ENCODE measurements around the gene NLRP10. TPM values are rescaled to one million over a fixed set of nuclear protein-coding genes. Genes with fewer than 3 reads are reported as not detected.

NLRP10 gene
- total and polyA plus RNA-seq, 4 experiments from 2014 or later, result not detected

DNA sequence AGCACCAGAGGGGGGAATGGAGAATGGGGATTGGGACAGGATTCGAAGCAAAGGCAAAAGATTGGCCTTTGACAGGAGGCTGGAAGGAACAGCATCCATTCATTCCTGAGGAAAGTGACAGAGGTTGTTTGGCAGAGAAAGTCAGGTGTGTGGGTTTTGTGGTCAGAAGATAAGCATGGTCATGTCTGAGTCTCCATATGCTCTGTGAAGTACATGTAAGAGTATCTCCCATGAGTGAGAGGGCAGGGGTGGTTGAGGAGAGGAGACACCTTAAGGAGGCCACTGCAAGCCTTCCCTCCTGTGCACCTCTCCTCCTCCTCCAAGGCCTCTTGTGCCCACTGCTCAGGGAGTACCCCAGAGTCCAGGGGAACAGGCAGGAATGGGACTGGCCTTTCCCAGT, 1.9 kb upstream of the NLRP10 start:
- DNase-seq, result no peak
- Mint-ChIP-seq H3K4me1 (no peaks in the 10 kb centered on the region), H3K9me3 (peaks cover 0 to 2% (median 0%) of the 10 kb centered on the region in 8 donors), H3K27me3 (peaks cover 0 to 8% of the 10 kb centered on the region in 2 donors), H3K4me3 (no peak overlapping the region), H3K27ac (no peak overlapping the region), H3K36me3 (no peaks in the 10 kb centered on the region)
- Histone ChIP-seq H3K27ac (ENCODE audit: low read depth, low read length) (no peak overlapping the region), H3K4me1 (ENCODE audit: insufficient read depth, low read length) (no peaks in the 10 kb centered on the region), H3K36me3 (ENCODE audit: insufficient read depth, low read length) (no peaks in the 10 kb centered on the region), H3K4me3 (ENCODE audit: low read length in 2 of 2) (no peak overlapping the region), H3K9me3 (ENCODE audit: control insufficient read depth in 1 of 2, low read length in 2 of 2) (no peaks in the 10 kb centered on the region), H3K27me3 (ENCODE audit: insufficient read depth, low read length) (no peaks in the 10 kb centered on the region)
- ChIA-PET CTCF (ENCODE audit: partially characterized antibody) (no interaction called here), POLR2A (ENCODE audit: partially characterized antibody) (no interaction called here)
- intact Hi-C loops (cut with micrococcal nuclease), result no loop called here

DNA sequence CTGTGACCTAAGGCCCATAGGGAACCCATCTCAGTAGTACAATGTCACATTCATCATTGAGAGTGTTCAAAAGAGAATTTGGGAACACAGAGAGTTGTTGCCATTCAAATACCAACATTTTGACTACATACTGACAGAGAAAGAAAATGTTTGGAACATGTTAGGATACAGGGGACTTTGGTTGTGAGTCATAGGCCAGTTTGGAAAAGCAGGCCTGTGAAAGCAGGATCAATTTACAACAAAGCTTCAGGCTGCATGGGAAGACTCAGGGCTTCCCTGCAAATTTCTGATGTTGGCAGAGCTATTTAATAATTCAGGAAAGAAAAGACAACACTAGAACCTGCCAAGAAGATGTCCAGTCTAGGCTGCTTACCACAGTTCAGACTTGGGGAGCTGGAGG, 374 bp downstream of the NLRP10 start:
- Histone ChIP-seq H3K27ac (ENCODE audit: low read depth, low read length) (no peak overlapping the region), H3K9me3 (ENCODE audit: control insufficient read depth in 1 of 2, low read length in 2 of 2) (no peaks in the 10 kb centered on the region), H3K36me3 (ENCODE audit: insufficient read depth, low read length) (no peaks in the 10 kb centered on the region), H3K27me3 (ENCODE audit: insufficient read depth, low read length) (no peaks in the 10 kb centered on the region), H3K4me1 (ENCODE audit: insufficient read depth, low read length) (no peaks in the 10 kb centered on the region), H3K4me3 (ENCODE audit: low read length in 2 of 2) (no peak overlapping the region)
- peaks cover 0 to 2% (median 0%) of the 10 kb centered on the region in 8 donors for H3K9me3 Mint-ChIP-seq
- no peak for DNase-seq
- ChIA-PET POLR2A (ENCODE audit: partially characterized antibody) (no interaction called here), CTCF (ENCODE audit: partially characterized antibody) (no interaction called here)
- H3K27me3 Mint-ChIP-seq, result peaks cover 4 to 9% of the 10 kb centered on the region in 2 donors
- H3K4me3 Mint-ChIP-seq, result no peak overlapping the region
- intact Hi-C loops (cut with micrococcal nuclease), result no loop called here
- no peak overlapping the region for H3K27ac Mint-ChIP-seq
- H3K4me1 Mint-ChIP-seq, result no peaks in the 10 kb centered on the region
- no peaks in the 10 kb centered on the region for H3K36me3 Mint-ChIP-seq

DNA sequence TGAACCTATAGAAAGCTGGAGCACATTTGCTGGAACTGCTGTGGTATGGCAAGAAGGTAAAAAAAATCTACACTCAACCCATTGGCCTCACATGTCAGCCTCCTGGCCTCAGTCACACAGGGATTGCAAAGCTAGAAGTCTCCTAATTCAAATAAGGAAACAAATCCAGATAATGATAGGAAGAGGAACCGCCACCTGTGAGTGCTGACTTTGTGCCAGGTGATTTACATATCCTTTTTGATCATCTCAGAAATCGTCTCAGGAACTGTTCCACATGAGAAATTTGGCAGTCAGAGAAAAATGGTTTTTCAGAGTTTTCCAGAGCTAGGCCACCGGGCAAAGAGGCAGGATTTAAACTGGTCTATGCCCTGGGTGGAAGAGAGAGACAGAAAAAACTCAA, 986 bp downstream of the NLRP10 start:
- ChIA-PET POLR2A (ENCODE audit: partially characterized antibody) (interaction anchor here (0.9 kb wide), 1 partner anchor 22 kb away, joined by 3 read pairs; no protein-coding TSS in a partner anchor), CTCF (ENCODE audit: partially characterized antibody) (no interaction called here)
- intact Hi-C loops (cut with micrococcal nuclease), result no loop called here
- no peaks in the 10 kb centered on the region for H3K36me3 ChIP-seq (ENCODE audit: insufficient read depth, low read length)
- DNase-seq, result no peak
- no peaks in the 10 kb centered on the region for H3K36me3 Mint-ChIP-seq
- H3K27me3 ChIP-seq (ENCODE audit: insufficient read depth, low read length), result no peaks in the 10 kb centered on the region
- no peaks in the 10 kb centered on the region for H3K9me3 ChIP-seq (ENCODE audit: control insufficient read depth in 1 of 2, low read length in 2 of 2)
- H3K9me3 Mint-ChIP-seq, result peaks cover 0 to 2% (median 0%) of the 10 kb centered on the region in 8 donors
- H3K27ac Mint-ChIP-seq, result no peak overlapping the region
- H3K4me3 Mint-ChIP-seq, result no peak overlapping the region
- no peak overlapping the region for H3K4me3 ChIP-seq (ENCODE audit: low read length in 2 of 2)
- peaks cover 4 to 10% of the 10 kb centered on the region in 2 donors for H3K27me3 Mint-ChIP-seq
- no peaks in the 10 kb centered on the region for H3K4me1 Mint-ChIP-seq
- no peaks in the 10 kb centered on the region for H3K4me1 ChIP-seq (ENCODE audit: insufficient read depth, low read length)
- no peak overlapping the region for H3K27ac ChIP-seq (ENCODE audit: low read depth, low read length)

DNA sequence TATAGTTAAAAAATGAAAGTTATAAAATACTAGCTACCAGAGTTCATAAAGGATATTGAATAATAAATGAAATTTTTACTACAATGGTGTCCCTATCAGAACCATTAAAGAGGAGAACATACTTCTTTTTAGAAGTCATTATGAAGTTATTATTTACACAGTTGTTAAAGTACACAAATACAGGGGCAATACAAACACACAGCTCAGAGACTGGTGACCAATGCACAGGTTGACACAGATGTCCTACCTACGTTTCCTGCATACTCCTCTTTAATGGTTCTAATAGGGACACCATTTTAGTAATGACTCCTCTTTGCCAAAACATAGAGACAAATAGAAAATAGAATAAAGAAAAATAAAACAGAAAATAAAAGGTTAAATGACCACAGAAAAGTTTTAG, 10.1 kb downstream of the NLRP10 start:
- Mint-ChIP-seq H3K4me3 (no peak overlapping the region), H3K9me3 (peaks cover 0 to 2% (median 0%) of the 10 kb centered on the region in 8 donors), H3K36me3 (no peaks in the 10 kb centered on the region), H3K27me3 (peaks cover 3 to 13% of the 10 kb centered on the region in 2 donors), H3K27ac (no peak overlapping the region), H3K4me1 (no peaks in the 10 kb centered on the region)
- ChIA-PET CTCF (ENCODE audit: partially characterized antibody) (no interaction called here), POLR2A (ENCODE audit: partially characterized antibody) (no interaction called here)
- H3K4me1 ChIP-seq (ENCODE audit: insufficient read depth, low read length), result no peaks in the 10 kb centered on the region
- no peaks in the 10 kb centered on the region for H3K9me3 ChIP-seq (ENCODE audit: control insufficient read depth in 1 of 2, low read length in 2 of 2)
- intact Hi-C loops (cut with micrococcal nuclease), result no loop called here
- no peaks in the 10 kb centered on the region for H3K27me3 ChIP-seq (ENCODE audit: insufficient read depth, low read length)
- no peak overlapping the region for H3K27ac ChIP-seq (ENCODE audit: low read depth, low read length)
- DNase-seq, result no peak
- no peak overlapping the region for H3K4me3 ChIP-seq (ENCODE audit: low read length in 2 of 2)
- no peaks in the 10 kb centered on the region for H3K36me3 ChIP-seq (ENCODE audit: insufficient read depth, low read length)

DNA sequence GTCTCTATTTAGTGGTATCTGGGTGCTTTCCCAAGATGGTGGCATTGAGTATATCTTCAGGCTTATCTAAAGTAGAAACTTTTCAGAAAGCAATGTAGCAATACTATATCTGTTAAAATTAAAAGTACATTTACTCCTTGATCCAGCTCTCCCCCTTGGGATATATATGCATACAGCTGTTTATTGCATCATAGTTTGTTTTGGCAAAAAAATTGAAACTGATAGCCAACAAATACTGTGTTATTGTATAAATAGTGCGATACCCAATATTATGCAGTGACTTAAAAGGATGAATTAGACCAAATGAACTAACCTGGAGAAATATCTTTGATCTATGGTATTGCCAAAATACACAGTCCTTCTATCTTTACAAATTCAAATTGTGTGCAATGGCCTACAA, 15.3 kb downstream of the NLRP10 start:
- Mint-ChIP-seq H3K9me3 (peaks cover 0 to 2% (median 0%) of the 10 kb centered on the region in 8 donors), H3K4me1 (no peaks in the 10 kb centered on the region), H3K27ac (no peak overlapping the region), H3K27me3 (peaks cover 14 to 16% of the 10 kb centered on the region in 2 donors), H3K4me3 (no peak overlapping the region), H3K36me3 (no peaks in the 10 kb centered on the region)
- Histone ChIP-seq H3K36me3 (ENCODE audit: insufficient read depth, low read length) (no peaks in the 10 kb centered on the region), H3K4me3 (ENCODE audit: low read length in 2 of 2) (no peak overlapping the region), H3K4me1 (ENCODE audit: insufficient read depth, low read length) (no peaks in the 10 kb centered on the region), H3K27me3 (ENCODE audit: insufficient read depth, low read length) (no peaks in the 10 kb centered on the region), H3K9me3 (ENCODE audit: control insufficient read depth in 1 of 2, low read length in 2 of 2) (no peaks in the 10 kb centered on the region), H3K27ac (ENCODE audit: low read depth, low read length) (no peak overlapping the region)
- no peak for DNase-seq
- ChIA-PET POLR2A (ENCODE audit: partially characterized antibody) (no interaction called here), CTCF (ENCODE audit: partially characterized antibody) (no interaction called here)
- intact Hi-C loops (cut with micrococcal nuclease), result no loop called here

DNA sequence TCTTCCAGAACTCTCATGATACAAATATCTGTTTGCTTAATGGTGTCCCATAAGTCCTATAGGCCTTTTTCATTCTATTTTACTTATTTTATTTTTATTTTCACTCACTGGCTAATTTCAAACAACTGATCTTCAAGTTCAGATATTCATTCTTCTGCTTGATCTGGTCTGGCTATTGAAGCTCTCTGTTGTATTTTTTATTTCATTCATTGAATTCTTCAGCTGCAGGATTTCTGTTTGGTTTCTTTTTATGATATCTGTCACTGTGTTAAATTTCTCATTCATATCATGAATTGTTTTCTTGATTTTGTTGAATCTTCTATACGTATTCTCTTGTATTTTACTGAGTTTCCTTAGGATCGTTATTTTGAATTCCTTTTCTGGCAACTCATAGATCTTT, 21.1 kb downstream of the NLRP10 start:
- H3K4me3 ChIP-seq (ENCODE audit: low read length in 2 of 2), result no peak overlapping the region
- ChIA-PET CTCF (ENCODE audit: partially characterized antibody) (interaction anchor here (0.5 kb wide), 1 partner anchor 249 kb away, joined by 3 read pairs; no protein-coding TSS in a partner anchor), POLR2A (ENCODE audit: partially characterized antibody) (no interaction called here)
- Mint-ChIP-seq H3K9me3 (peaks cover 2 to 28% (median 23%) of the 10 kb centered on the region in 8 donors), H3K36me3 (no peaks in the 10 kb centered on the region), H3K27me3 (peaks cover 14 to 15% of the 10 kb centered on the region in 2 donors), H3K4me1 (no peaks in the 10 kb centered on the region), H3K4me3 (no peak overlapping the region), H3K27ac (no peak overlapping the region)
- no peaks in the 10 kb centered on the region for H3K36me3 ChIP-seq (ENCODE audit: insufficient read depth, low read length)
- no peak overlapping the region for H3K27ac ChIP-seq (ENCODE audit: low read depth, low read length)
- H3K4me1 ChIP-seq (ENCODE audit: insufficient read depth, low read length), result no peaks in the 10 kb centered on the region
- H3K9me3 ChIP-seq (ENCODE audit: control insufficient read depth in 1 of 2, low read length in 2 of 2), result no peaks in the 10 kb centered on the region
- no peaks in the 10 kb centered on the region for H3K27me3 ChIP-seq (ENCODE audit: insufficient read depth, low read length)
- no peak for DNase-seq
- intact Hi-C loops (cut with micrococcal nuclease), result no loop called here

DNA sequence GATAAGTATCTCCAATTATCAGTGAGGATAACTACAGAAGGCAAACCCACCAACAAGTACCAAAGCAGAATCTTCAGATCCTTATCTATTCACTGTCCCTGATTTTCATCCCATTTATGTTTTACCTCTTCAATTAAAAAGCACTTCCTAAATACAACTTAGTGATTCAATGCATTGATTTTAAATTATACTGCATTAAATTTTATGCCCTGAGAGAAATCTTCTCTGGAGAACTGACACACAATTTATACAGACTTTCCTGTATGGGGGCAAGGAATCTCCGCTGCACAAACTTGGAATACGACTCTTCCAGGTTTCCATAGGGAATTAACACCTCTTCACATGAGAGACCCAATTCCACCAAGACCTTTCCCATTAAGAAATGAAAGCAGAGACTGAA, 23.6 kb downstream of the NLRP10 start, which contains the start of gene OR10A3:
Gene OR10A3 (minus strand): TSS at position 101 of the 400 bp plus-strand sequence. CDS start 2,188 bp downstream, outside the sequence.
- H3K36me3 Mint-ChIP-seq, result no peaks in the 10 kb centered on the region
- ChIA-PET POLR2A (ENCODE audit: partially characterized antibody) (no interaction called here), CTCF (ENCODE audit: partially characterized antibody) (no interaction called here)
- H3K36me3 ChIP-seq (ENCODE audit: insufficient read depth, low read length), result no peaks in the 10 kb centered on the region
- no peak for DNase-seq
- H3K4me1 Mint-ChIP-seq, result no peaks in the 10 kb centered on the region
- peaks cover 2 to 30% (median 23%) of the 10 kb centered on the region in 8 donors for H3K9me3 Mint-ChIP-seq
- H3K4me3 ChIP-seq (ENCODE audit: low read length in 2 of 2), result no peak within 1 kb of the TSS
- no peaks in the 10 kb centered on the region for H3K27me3 ChIP-seq (ENCODE audit: insufficient read depth, low read length)
- H3K4me3 Mint-ChIP-seq, result no peak within 1 kb of the TSS
- intact Hi-C loops (cut with micrococcal nuclease), result no loop called here
- peaks cover 5 to 8% of the 10 kb centered on the region in 2 donors for H3K27me3 Mint-ChIP-seq
- no peak within 1 kb of the TSS for H3K27ac ChIP-seq (ENCODE audit: low read depth, low read length)
- H3K9me3 ChIP-seq (ENCODE audit: control insufficient read depth in 1 of 2, low read length in 2 of 2), result no peaks in the 10 kb centered on the region
- no peak within 1 kb of the TSS for H3K27ac Mint-ChIP-seq
- no peaks in the 10 kb centered on the region for H3K4me1 ChIP-seq (ENCODE audit: insufficient read depth, low read length)

DNA sequence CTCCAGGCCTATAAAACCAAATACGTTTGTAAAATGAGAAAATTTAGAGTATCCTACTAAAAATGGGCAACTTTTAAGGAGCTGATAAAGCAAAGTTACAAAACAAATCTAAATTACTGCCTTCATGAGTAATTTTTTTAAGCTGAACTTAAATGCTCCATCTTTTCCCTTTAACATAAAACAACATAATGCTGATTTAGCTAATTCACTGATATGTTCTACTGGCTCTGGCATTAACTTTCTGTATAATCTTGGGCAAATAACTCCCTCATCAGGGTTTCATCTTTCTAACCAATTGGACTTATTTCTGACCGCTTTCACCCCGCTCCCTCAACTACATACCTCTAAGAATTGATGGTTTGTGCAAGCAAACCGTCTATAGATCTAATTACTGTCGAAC, 24.1 kb downstream of the NLRP10 start:
- CTCF ChIA-PET (ENCODE audit: partially characterized antibody), result no interaction called here
- no peak overlapping the region for H3K27ac Mint-ChIP-seq
- no peaks in the 10 kb centered on the region for H3K27me3 ChIP-seq (ENCODE audit: insufficient read depth, low read length)
- H3K9me3 ChIP-seq (ENCODE audit: control insufficient read depth in 1 of 2, low read length in 2 of 2), result no peaks in the 10 kb centered on the region
- intact Hi-C loops (cut with micrococcal nuclease), result no loop called here
- peaks cover 2 to 30% (median 23%) of the 10 kb centered on the region in 8 donors for H3K9me3 Mint-ChIP-seq
- no peak overlapping the region for H3K4me3 Mint-ChIP-seq
- no peak overlapping the region for H3K27ac ChIP-seq (ENCODE audit: low read depth, low read length)
- no peaks in the 10 kb centered on the region for H3K4me1 Mint-ChIP-seq
- no peaks in the 10 kb centered on the region for H3K4me1 ChIP-seq (ENCODE audit: insufficient read depth, low read length)
- no peak for DNase-seq
- no peaks in the 10 kb centered on the region for H3K36me3 Mint-ChIP-seq
- no peaks in the 10 kb centered on the region for H3K36me3 ChIP-seq (ENCODE audit: insufficient read depth, low read length)
- POLR2A ChIA-PET (ENCODE audit: partially characterized antibody), result no interaction called here
- no peak overlapping the region for H3K4me3 ChIP-seq (ENCODE audit: low read length in 2 of 2)
- peaks cover 6 to 12% of the 10 kb centered on the region in 2 donors for H3K27me3 Mint-ChIP-seq

All from CD4-positive, alpha-beta memory T cell (primary cell).